SH-SY5Y (cell line): Measurements from ENCODE around the gene ACVR1C.

Experiments used
- GATA2 ChIP-seq: IDR thresholded peaks from 2 replicates; pipeline ENCODE4 v1.6.1; 2011; ENCODE audit warnings: mild to moderate bottlenecking, low read depth, low read length
- GATA3 ChIP-seq: IDR thresholded peaks from 2 replicates; pipeline ENCODE4 v1.6.1; 2011; ENCODE audit warnings: low read depth, mild to moderate bottlenecking, low read length, moderate library complexity

GRCh38 chr2:157508676-157509075 is 120.0 kb downstream of the ACVR1C start:
- TF ChIP-seq GATA2 = no peak
- TF ChIP-seq GATA3 = no peak
